WI38 (cell line): ENCODE results near the gene KLC1.
"Not testable (repeated sequence)": the region's sequence is repeated elsewhere in the genome, so short reads cannot be mapped to it uniquely, and the experiment has no call there.

ENCODE experiments used
- H3K4me3 ChIP-seq: 2 replicates; pipeline ENCODE4 v1.5.1; 2011; ENCODE audit warnings: low read depth, mild to moderate bottlenecking, control low read depth, low read length
- CTCF ChIP-seq: IDR thresholded peaks from 2 replicates; pipeline ENCODE4 v1.5.1; 2012; ENCODE audit warnings: low read depth, mild to moderate bottlenecking, control low read depth, low read length

The KLC1 gene

GRCh38 chr14:103652806-103653205 lies 23.8 kb downstream of the KLC1 start:
- H3K4me3 ChIP-seq, result no peak overlapping the region
- TF ChIP-seq CTCF, result no peak

GRCh38 chr14:103653336-103653735 lies 24.3 kb downstream of the KLC1 start:
- not testable (repeated sequence) for H3K4me3 ChIP-seq

GRCh38 chr14:103653805-103654204 lies 24.8 kb downstream of the KLC1 start:
- no peak for TF ChIP-seq CTCF
- H3K4me3 ChIP-seq, result no peak overlapping the region

- H3K4me3 ChIP-seq, result no peak overlapping the region
- no peak for TF ChIP-seq CTCF
These were observed 25.6 kb downstream of the KLC1 start for GRCh38 chr14:103654619-103655018.

- TF ChIP-seq CTCF, result no peak
- H3K4me3 ChIP-seq, result no peak overlapping the region
These were observed 27.2 kb downstream of the KLC1 start for GRCh38 chr14:103656031-103656755.

GRCh38 chr14:103656756-103657133 lies 27.7 kb downstream of the KLC1 start:
- TF ChIP-seq CTCF, result no peak
- H3K4me3 ChIP-seq, result no peak overlapping the region

GRCh38 chr14:103657471-103657870 lies 28.5 kb downstream of the KLC1 start:
- H3K4me3 ChIP-seq, result no peak overlapping the region
- TF ChIP-seq CTCF, result no peak

GRCh38 chr14:103659631-103660030 lies 30.6 kb downstream of the KLC1 start:
- no peak for TF ChIP-seq CTCF
- H3K4me3 ChIP-seq, result no peak overlapping the region
